HG03025 (cell line): Measurements from ENCODE around the gene POM121C.
"Not testable (repeated sequence)": the region's sequence is repeated elsewhere in the genome, so short reads cannot be mapped to it uniquely, and the experiment has no call there.

Experiments used
- ATAC-seq: cut with Tn5 transposase; IDR thresholded peaks from one replicate; pipeline ENCODE4 v1.9.1; 2021; ENCODE audit warnings: mild to moderate bottlenecking, moderate library complexity; ENCODE audit not compliant: unreplicated experiment, low FRiP score

POM121C gene

GRCh38 chr7:75398771-75399700, 87.1 kb downstream of the POM121C start:
- peak; percentile 63 for ATAC-seq

DNA sequence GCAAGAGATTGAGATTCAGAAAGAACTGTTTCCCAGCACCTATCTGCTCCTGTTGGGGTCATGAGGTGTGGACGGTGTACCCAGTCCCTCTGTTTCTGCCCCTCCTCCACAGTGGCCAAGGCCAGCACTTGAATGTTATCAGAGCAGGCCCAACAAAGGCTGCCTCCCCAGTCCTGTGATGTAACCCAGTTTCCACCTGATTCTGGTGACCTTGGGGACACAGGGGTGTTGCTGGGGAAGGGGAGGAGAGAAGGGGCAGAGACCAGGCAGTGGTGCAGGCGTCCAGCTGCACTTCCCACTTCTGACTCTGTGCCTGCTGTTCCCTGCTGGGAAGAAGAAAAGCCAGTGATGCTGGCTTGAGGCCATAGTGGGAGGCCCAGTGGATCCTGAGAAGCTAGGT, 88.2 kb downstream of the POM121C start:
- not testable (repeated sequence) for ATAC-seq

GRCh38 chr7:75395329-75395728, 90.8 kb downstream of the POM121C start, which contains the start of gene TRIM73:
TRIM73 (plus strand) TSS chr7:75395629; CDS start chr7:75398934, 3,305 bp downstream.
- ATAC-seq = not testable (repeated sequence)

DNA sequence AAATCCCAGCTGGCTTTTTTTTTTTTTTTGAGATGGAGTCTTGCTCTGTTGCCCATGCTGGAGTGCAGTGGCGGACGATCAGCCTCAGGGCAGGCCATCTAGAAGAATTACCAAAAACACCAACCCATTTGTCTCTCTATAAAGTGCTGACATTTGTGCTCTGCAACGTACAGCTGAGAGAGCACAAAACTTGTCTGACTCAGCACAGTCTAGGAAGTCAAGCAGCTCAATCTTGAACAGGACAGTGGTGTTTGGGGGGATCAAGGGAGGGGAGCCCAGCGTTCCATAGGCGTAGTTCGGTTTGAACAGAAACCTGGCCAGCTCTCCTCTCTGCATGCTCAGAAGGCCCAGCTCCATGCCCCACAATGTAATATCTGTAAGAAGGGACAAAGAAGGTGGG, 92.9 kb downstream of the POM121C start:
- ATAC-seq = not testable (repeated sequence)

DNA sequence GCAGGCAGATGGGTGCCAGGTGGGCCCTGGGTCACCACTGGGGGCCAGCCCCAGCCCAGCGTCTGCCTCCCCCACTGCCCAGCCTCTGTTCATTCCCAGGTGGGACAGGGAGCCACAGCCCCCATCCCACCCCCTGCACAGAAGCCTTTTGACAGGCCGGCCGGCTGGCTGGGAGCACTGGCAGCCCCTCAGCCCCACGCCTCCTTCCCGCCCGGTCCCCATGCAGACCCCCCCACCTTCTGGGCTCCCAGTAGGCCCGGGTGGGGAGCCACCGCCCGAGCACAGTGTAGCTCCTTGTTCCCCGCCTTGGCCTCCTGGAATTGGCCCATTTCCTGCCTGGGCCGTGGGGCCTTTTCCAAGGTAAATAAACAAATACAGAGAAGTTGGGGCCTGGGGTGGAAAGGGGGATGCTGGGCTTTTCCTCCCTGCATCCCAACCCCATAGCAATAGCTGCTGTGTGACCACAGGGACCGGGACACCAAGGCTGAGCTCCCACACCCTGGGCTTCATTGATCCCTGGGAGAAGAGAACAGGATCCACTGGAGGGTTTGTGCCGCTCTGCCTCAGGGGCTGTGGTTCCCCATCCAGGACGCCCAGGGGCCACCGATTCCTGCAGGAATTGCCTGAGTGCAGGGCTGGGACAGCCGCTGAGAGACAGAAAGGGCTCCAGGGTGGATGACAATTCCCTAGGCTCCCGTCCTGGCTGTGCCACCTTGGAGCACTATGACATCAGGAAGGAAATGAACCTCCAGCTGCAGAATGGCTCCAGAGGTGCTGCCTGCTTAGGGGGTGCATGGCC, 111.4 kb downstream of the POM121C start:
- ATAC-seq = not testable (repeated sequence)

DNA sequence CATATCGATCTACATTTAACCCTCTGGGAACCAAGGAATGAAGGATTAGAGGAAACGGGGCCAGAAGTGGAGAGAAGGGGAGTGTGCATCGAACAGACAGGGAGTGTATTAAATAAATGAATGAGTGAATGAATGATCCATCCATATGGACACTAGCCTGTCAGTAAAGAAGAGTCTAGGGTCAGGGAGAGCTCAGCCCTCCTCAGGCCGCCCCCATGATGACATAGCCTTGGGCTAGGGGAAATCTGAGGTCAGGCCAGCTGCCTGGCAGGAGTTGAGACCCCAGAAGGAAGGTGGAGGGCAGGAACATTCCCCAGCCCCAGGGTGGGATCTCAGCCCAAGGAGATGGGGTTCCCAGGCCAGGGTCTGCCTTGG, 112.0 kb downstream of the POM121C start:
- not testable (repeated sequence) for ATAC-seq

GRCh38 chr7:75367313-75367712, 118.8 kb downstream of the POM121C start:
- ATAC-seq = not testable (repeated sequence)
